OCI-LY7 (cell line): ENCODE data around the gene HDAC4.

ENCODE experiments used
- EZH2phosphoT487 ChIP-seq: fragments of 200-600 bp; sonication (generic); IDR thresholded peaks from 2 replicates; pipeline ENCODE4 v1.6.1; 2018; ENCODE audit warnings: low read depth, borderline replicate concordance, mild to moderate bottlenecking, mixed run types, antibody characterized with exemption, low read length, moderate library complexity, mixed read lengths
- TF ChIP-seq, protein P1 (sequence below): fragments of 200-600 bp; sonication (generic); conservative IDR thresholded peaks from 2 replicates; pipeline ENCODE4 v1.5.1; 2014; ENCODE audit warnings: mild to moderate bottlenecking, antibody characterized with exemption, low read length, moderate library complexity, mixed read lengths

DNA sequence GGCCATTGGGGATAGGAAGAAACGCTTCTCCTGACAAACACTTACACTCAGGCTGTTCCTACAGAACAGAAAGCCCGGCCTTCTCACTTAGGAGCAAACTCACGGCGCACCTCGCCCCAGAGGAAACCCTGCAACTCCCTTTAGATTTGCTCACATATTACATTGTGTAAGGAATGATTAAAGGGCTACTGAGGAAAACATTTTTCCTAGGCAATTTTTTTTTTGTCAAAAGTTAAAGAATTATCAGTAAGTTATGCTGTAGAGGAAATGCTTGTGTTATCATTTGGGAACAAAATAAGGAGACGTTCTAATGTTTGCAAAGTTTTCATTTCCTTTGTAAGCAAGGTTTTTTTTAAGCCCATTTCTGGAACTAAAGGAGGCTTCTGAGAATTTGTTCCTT lies 264.1 kb downstream of the HDAC4 start:
- TF ChIP-seq, protein P1, sequence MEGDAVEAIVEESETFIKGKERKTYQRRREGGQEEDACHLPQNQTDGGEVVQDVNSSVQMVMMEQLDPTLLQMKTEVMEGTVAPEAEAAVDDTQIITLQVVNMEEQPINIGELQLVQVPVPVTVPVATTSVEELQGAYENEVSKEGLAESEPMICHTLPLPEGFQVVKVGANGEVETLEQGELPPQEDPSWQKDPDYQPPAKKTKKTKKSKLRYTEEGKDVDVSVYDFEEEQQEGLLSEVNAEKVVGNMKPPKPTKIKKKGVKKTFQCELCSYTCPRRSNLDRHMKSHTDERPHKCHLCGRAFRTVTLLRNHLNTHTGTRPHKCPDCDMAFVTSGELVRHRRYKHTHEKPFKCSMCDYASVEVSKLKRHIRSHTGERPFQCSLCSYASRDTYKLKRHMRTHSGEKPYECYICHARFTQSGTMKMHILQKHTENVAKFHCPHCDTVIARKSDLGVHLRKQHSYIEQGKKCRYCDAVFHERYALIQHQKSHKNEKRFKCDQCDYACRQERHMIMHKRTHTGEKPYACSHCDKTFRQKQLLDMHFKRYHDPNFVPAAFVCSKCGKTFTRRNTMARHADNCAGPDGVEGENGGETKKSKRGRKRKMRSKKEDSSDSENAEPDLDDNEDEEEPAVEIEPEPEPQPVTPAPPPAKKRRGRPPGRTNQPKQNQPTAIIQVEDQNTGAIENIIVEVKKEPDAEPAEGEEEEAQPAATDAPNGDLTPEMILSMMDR, result no peak
- TF ChIP-seq EZH2phosphoT487, result no peak
